Smooth muscle cell (in vitro differentiated cells): ENCODE data around the gene C1orf87. TPM values are rescaled to one million over a fixed set of nuclear protein-coding genes. Genes with fewer than 3 reads are reported as not detected.

Experiments
- DNase-seq: peaks from one replicate; lab custom pipeline; 2025; ENCODE audit not compliant: unreplicated experiment; lab: John Stamatoyannopoulos, UW
- H2AFZ ChIP-seq: fragments of 200-600 bp; sonication (generic); 2 replicates; pipeline ENCODE4 v1.6.0; 2016; ENCODE audit warnings: antibody characterized with exemption, low read depth, mild to moderate bottlenecking
- H3F3A ChIP-seq: fragments of 200-600 bp; sonication (generic); 2 replicates; pipeline ENCODE4 v1.6.0; 2017; ENCODE audit warnings: antibody characterized with exemption, low read depth
- H3K27ac ChIP-seq: fragments of 200-600 bp; sonication (generic); 2 replicates; pipeline ENCODE4 v1.5.1; 2016; ENCODE audit warnings: low read depth, mild to moderate bottlenecking
- H3K27me3 ChIP-seq: fragments of 200-600 bp; sonication (generic); 2 replicates; pipeline ENCODE4 v1.6.1; 2016; ENCODE audit warnings: low read depth, mild to moderate bottlenecking
- H3K36me3 ChIP-seq: fragments of 200-600 bp; sonication (generic); 2 replicates; pipeline ENCODE4 v1.5.1; 2016; ENCODE audit warnings: low read depth
- H3K4me1 ChIP-seq: fragments of 200-600 bp; sonication (generic); 2 replicates; pipeline ENCODE4 v1.5.1; 2016; ENCODE audit warnings: low read depth
- H3K4me2 ChIP-seq: fragments of 200-600 bp; sonication (generic); 2 replicates; pipeline ENCODE4 v1.6.0; 2016; ENCODE audit warnings: mild to moderate bottlenecking
- H3K4me3 ChIP-seq: fragments of 200-600 bp; sonication (generic); 2 replicates; pipeline ENCODE4 v1.5.1; 2016; ENCODE audit warnings: mild to moderate bottlenecking
- H3K79me2 ChIP-seq: fragments of 200-600 bp; sonication (generic); 2 replicates; pipeline ENCODE4 v1.6.0; 2016; ENCODE audit warnings: low read depth, mild to moderate bottlenecking
- H3K9ac ChIP-seq: fragments of 200-600 bp; sonication (generic); 2 replicates; pipeline ENCODE4 v1.6.0; 2016; ENCODE audit warnings: low read depth
- H3K9me3 ChIP-seq: fragments of 200-600 bp; sonication (generic); replicated peaks from 2 replicates; pipeline ENCODE4 v1.5.1; 2016; ENCODE audit warnings: low read depth
- H4K20me1 ChIP-seq: fragments of 200-600 bp; sonication (generic); 2 replicates; pipeline ENCODE4 v1.6.0; 2016; ENCODE audit warnings: low read depth
- CTCF ChIP-seq: fragments of 200-600 bp; sonication (generic); IDR thresholded peaks from 2 replicates; pipeline ENCODE4 v1.5.1; 2017; ENCODE audit warnings: borderline replicate concordance, mild to moderate bottlenecking, antibody characterized with exemption; ENCODE audit not compliant: insufficient read depth, poor library complexity, severe bottlenecking
- WGBS: methylation state at CpG from one replicate; pipeline ENCODE4 v1.1.7; 2016; ENCODE audit warnings: low lambda C conversion rate; 5-methylcytosine and 5-hydroxymethylcytosine counted together
- polyA plus RNA-seq: library from polyadenylated mRNA; unstranded; fragments of >200 nt; fragmentation: Nextera tagmentation; extraction: Ambion mirVana; gene quantifications from 2 replicates; pipeline ENCODE4 v1.2.1, GENCODE V29; 2016
- total RNA-seq: library from RNA; depleted of rRNA; stranded (reverse); fragments of >200 nt; gene quantifications from 2 replicates; pipeline ENCODE4 v1.2.3, GENCODE V29; 2014

C1orf87 gene
- total and polyA plus RNA-seq, 2 experiments from 2014 or later, result not detected

- DNase-seq, result no peak
- H3K36me3 ChIP-seq, result no peaks in the 10 kb centered on the region
- no peaks in the 10 kb centered on the region for H3K9me3 ChIP-seq
- H3K4me2 ChIP-seq, result no peak overlapping the region
- no peaks in the 10 kb centered on the region for H4K20me1 ChIP-seq
- no peak overlapping the region for H3K27ac ChIP-seq
- no peaks in the 10 kb centered on the region for H3K27me3 ChIP-seq
- no peaks in the 10 kb centered on the region for H3K79me2 ChIP-seq
- 35% methylated on average over 1 of the region's 1 CpG for WGBS
- H3K9ac ChIP-seq, result no peak overlapping the region
- H3K4me1 ChIP-seq, result no peaks in the 10 kb centered on the region
- TF ChIP-seq CTCF, result no peak
- no peaks in the 10 kb centered on the region for H3F3A ChIP-seq
- no peak overlapping the region for H2AFZ ChIP-seq
- H3K4me3 ChIP-seq, result no peak overlapping the region
Observed at GRCh38 chr1:60066001-60066400, 7.6 kb downstream of the C1orf87 start.

- H4K20me1 ChIP-seq, result no peaks in the 10 kb centered on the region
- no peaks in the 10 kb centered on the region for H3K4me1 ChIP-seq
- DNase-seq, result no peak
- no peaks in the 10 kb centered on the region for H3K27me3 ChIP-seq
- H3F3A ChIP-seq, result no peaks in the 10 kb centered on the region
- no peak for TF ChIP-seq CTCF
- WGBS, result 93% methylated on average over 2 of the region's 2 CpGs
- no peak overlapping the region for H2AFZ ChIP-seq
- no peaks in the 10 kb centered on the region for H3K36me3 ChIP-seq
- no peak overlapping the region for H3K27ac ChIP-seq
- H3K9ac ChIP-seq, result no peak overlapping the region
- no peak overlapping the region for H3K4me2 ChIP-seq
- no peaks in the 10 kb centered on the region for H3K79me2 ChIP-seq
- no peak overlapping the region for H3K4me3 ChIP-seq
- no peaks in the 10 kb centered on the region for H3K9me3 ChIP-seq
Observed at GRCh38 chr1:60065199-60065598, 8.4 kb downstream of the C1orf87 start.

GRCh38 chr1:60063561-60063960 is 10.0 kb downstream of the C1orf87 start:
- Histone ChIP-seq H3K36me3 (no peaks in the 10 kb centered on the region), H3K79me2 (no peaks in the 10 kb centered on the region), H4K20me1 (no peaks in the 10 kb centered on the region), H3K9ac (no peak overlapping the region), H3K27me3 (no peaks in the 10 kb centered on the region), H3K4me3 (no peak overlapping the region), H3K4me2 (no peak overlapping the region), H3K9me3 (no peaks in the 10 kb centered on the region), H3F3A (no peaks in the 10 kb centered on the region), H3K27ac (no peak overlapping the region), H2AFZ (no peak overlapping the region), H3K4me1 (no peaks in the 10 kb centered on the region)
- TF ChIP-seq CTCF, result no peak
- DNase-seq, result no peak
- 81% methylated on average over 4 of the region's 4 CpGs for WGBS

GRCh38 chr1:60059468-60059867 is 14.1 kb downstream of the C1orf87 start:
- no peak overlapping the region for H3K4me3 ChIP-seq
- H4K20me1 ChIP-seq, result no peaks in the 10 kb centered on the region
- H3K27me3 ChIP-seq, result peaks cover 3% of the 10 kb centered on the region
- DNase-seq, result no peak
- no peaks in the 10 kb centered on the region for H3K4me1 ChIP-seq
- no peak overlapping the region for H3K27ac ChIP-seq
- no peak overlapping the region for H2AFZ ChIP-seq
- no peaks in the 10 kb centered on the region for H3K79me2 ChIP-seq
- H3K4me2 ChIP-seq, result no peak overlapping the region
- WGBS, result 90% methylated on average over 7 of the region's 7 CpGs
- no peak overlapping the region for H3K9ac ChIP-seq
- no peaks in the 10 kb centered on the region for H3F3A ChIP-seq
- no peaks in the 10 kb centered on the region for H3K36me3 ChIP-seq
- no peak for TF ChIP-seq CTCF
- H3K9me3 ChIP-seq, result no peaks in the 10 kb centered on the region
